Midbrain (tissue), 1 donor: ENCODE data around the gene ULK4.
"Not testable (repeated sequence)": the region's sequence is repeated elsewhere in the genome, so short reads cannot be mapped to it uniquely, and the experiment has no call there.

Source experiments
- DNase-seq: peaks from one replicate; lab custom pipeline; 2025; lab: John Stamatoyannopoulos, UW

Gene ULK4

GRCh38 chr3:41441139-41441538, 520.8 kb downstream of the ULK4 start:
- DNase-seq, result no peak

GRCh38 chr3:41436983-41437382, 524.9 kb downstream of the ULK4 start:
- no peak for DNase-seq

GRCh38 chr3:41434781-41435180, 527.1 kb downstream of the ULK4 start:
- no peak for DNase-seq

DNA sequence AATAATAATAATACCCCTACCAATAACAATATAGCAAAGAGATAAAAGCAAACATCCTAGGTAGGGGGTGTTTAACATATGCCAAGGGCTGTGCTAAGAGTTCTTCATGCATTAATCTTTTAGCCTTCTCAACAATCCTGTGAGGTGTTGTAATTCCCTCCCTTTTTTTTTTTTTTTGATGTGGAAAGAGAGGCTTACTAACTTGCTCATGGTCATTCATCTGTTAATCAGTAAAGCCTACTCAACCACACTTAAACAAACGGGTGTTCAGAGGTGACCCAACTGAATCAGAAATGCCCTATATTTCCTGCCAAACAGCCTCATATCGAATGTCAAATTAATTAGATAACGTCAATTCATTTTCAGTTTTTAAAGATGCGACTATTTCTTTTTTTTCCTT, 530.5 kb downstream of the ULK4 start:
- no peak for DNase-seq

DNA sequence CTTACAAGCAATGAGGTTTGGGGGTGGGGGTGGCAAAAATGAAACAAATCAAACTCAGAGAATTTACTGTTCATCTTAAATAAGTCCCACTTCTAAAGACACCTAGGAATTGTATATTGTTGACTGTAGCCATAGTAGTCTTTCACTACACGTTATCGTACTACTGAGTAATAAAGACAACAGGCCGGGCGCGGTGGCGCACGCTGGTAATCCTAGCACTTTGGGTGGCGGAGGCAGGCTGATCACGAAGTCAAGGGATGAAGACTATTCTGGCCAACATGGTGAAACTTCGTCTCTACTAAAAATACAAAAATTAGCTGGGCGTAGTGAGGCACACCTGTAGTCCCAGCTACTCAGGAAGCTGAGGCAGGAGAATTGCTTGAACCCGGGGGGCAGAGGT, 531.0 kb downstream of the ULK4 start:
- no peak for DNase-seq

- no peak for DNase-seq
Observed at GRCh38 chr3:41430391-41430790, 531.5 kb downstream of the ULK4 start.

GRCh38 chr3:41426485-41426884, 535.4 kb downstream of the ULK4 start:
- DNase-seq, result no peak

DNA sequence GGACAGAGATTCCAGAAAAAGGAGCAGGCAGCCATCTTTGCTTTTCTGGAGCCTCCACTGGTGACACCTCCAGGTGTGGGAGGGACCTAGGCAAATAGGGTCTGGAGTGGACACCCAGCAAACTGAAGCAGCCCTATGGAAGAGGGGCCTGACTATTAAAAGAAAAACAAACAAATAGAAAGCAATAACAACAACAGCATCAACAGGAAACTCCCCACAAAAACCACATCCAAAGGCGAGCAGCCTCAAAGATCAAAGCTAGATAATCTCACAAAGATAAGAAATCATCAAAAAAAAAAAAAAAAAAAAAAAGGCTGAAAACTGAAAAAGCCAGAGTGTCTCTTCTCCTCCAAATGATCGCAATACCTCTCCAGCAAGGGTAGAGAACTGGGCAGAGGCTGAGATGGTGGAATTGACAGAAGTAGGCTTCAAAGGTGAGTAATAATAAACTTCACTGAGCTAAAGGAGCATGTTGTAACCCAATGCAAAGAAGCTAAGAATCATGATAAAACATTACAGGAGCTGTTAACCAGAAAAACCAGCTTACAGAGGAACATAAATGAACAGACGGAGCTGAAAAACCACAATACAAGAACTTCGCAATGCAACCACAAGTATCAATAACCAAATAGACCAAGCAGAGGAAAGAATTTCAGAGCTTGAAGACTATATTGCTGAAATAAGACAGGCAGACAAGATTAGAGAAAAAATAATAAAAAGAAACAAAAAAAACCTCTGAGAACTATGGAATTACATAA, 537.2 kb downstream of the ULK4 start:
- no peak for DNase-seq

DNA sequence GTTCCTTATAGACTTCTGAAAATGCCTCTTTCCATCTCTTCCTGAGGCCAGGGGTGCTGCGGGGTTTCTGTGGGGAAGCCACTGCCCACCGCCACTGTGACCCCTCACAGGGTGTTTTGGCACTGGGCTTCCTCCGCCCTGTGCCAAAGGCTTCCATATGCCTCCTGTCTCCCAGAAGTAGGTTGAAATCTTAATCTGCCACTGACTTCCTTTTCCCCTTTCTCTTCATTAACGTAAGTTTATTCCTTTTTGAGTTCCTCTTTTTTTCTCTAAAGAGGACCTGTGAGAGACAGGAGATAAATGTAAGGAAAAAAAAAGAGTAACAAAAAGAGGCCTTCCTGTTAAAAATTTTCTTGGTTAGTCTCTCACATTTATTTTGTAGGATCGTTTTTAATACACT, 542.1 kb downstream of the ULK4 start:
- DNase-seq, result no peak

DNA sequence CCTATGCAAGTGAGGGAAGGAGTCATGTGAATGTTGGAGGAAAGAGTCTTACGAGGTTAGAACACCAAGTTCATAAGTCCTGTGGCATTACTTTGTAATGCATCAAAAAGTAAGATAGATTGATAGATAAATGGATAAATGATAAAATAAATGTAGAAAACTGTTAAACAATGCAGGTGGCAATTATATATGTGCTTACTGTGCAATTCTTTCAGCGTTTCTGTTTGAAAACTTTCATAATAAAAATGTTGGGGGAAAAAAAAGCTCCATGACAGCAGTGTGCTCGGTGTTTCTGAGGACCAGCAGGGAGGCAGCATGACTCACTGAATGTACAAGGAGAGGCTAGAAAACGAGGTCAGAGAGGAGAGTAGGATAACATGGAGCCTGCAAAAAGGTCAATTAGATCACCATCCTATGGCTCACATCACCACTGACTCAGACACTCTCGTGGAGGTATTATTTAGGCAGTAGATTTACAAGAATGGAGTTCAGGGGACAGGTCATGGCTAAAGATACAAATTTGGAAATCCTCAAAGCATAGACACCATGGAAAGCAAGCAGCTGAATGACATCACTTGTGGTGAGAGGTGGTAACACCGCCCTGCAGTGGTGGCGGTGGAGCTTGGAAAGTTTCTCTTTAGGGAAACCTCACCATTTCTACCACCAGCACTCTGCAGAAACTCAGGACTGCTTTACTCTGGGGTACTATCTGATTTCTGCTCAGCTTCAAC, 542.8 kb downstream of the ULK4 start:
- DNase-seq, result no peak

GRCh38 chr3:41417574-41417973, 544.3 kb downstream of the ULK4 start:
- no peak for DNase-seq

- no peak for DNase-seq
Observed at GRCh38 chr3:41411065-41411464, 550.8 kb downstream of the ULK4 start.

DNA sequence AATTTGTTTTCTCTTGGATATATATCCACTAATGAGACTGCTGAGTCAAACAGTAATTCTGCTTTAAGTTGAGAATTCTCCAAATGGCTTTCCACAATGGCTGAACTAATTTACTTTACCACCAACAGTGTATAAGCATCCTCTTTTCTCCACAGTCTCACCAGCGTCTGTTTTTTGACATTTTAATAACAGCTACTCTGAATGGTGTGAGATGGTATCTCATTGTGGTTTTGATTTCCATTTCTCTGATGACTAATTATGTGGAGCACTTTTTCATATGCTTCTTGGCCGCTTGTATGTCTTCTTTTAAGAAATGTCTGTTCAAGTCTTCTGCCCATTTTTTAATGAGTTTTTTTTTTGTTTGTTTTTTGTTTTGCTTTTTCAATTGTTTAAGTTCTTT, 556.4 kb downstream of the ULK4 start:
- DNase-seq, result no peak

GRCh38 chr3:41404582-41404981, 557.3 kb downstream of the ULK4 start:
- no peak for DNase-seq

- DNase-seq, result no peak
Observed at GRCh38 chr3:41394896-41395295, 567.0 kb downstream of the ULK4 start.

GRCh38 chr3:41370765-41371535, 591.0 kb downstream of the ULK4 start:
- not testable (repeated sequence) for DNase-seq

DNA sequence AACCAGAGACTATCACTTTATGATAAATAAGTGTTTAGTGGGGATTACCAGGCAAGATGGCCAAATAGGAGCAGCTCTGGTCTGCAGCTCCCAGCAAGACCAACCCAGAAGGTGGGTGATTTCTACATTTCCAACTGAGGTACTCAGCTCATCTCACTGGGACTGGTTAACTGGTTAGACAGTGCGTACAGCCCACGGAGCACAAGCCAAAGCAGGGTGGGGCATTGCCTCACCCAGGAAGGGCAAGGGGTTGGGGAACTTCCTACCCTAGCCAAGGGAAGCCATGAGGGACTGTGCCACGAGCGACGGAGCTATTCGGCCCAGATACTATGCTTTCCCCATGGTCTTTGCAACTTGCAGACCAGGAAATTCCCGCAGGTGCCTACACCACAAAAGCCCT, 591.6 kb downstream of the ULK4 start:
- DNase-seq, result no peak

DNA sequence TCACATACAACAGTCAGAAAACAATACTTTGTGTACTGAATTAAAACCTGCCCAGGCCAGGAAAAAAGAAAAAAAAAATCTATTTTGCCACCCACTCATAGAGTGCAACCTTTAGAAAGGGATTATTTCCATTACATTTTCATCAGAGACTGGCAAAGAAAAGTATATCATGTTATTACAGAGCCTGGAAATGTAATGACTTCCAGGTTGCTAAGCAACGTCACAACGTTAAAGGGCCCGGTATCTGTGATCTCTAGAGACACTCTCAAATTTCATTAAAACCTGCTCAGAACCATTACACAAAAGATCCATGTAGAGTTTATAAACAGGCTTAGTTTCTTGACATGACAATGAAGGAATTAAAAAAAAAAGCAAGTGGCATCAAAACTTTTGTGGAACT, 592.1 kb downstream of the ULK4 start:
- DNase-seq, result no peak

DNA sequence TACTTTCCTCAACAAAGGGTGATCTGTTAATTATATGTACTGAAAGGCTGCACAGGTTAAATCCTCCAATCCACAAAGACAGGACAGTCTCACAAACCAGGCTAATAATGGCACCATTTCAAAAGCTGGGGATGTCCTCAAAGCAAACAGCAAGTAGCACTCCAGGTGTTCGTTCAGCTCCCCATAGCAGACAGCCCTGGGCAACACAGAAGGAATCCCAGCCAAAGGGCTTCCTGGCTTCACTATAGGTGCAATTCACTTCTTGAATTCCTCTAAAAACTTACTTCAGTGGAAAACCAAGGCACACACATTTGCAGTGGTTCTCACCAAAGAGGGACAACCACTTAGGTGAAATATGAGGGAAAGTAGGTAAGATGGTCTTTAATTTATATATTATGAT, 595.9 kb downstream of the ULK4 start:
- no peak for DNase-seq

DNA sequence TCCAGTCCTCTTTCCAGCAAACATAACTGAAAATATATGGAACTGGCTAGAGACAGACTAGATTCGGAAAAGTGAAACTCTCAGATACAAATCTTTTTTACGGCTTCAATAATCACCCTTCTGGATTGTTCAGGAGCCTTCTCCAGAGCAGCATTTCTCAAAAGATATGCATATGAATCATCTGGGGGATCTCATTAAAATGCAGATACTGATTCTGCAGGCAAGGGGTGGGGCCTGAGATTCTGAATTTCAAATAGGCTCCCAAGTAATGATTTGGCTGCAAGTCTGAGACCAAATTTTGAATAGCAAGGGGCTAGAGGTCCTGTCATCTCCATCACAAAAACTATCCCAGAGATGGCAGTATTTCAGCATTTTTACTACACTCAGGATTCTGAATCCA, 597.2 kb downstream of the ULK4 start:
- no peak for DNase-seq

DNA sequence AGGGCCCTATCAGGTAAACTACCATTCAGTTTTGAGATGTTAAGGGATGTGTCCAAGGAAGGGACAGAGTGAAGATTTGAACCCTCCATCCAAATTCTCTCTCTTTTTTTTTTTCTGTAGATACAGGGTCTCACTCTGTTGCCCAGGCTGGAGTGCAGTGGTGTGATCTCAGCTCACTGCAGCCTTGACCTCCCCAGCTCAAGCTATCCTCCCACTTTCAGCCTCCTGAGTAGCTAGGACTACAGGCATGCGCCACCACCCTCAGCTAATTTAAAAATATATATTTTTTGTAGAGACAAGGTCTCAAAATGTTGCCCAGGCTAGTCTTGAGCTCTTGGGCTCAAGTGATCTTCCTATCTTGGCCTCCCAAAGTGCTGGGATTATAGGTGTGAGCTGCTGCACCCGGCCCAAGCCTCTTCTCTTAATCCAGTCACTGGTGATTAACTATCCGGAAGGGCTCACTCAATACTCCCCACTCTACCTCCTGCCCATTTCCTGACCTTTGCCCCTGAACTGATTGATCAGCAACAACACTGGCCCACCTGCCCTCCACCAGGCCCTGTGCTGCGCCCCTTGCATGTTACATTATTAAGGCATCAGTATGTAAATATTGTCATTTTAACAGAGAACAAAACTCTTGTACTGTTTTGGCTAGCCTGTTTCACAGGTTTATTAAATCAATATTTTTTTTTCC, 597.9 kb downstream of the ULK4 start:
- no peak for DNase-seq
